ENCODE measurements around the gene NT5DC1.

- TF ChIP-seq JUN (IDR thresholded peaks at IDR 0.05) (no peak), EP300 (IDR thresholded peaks at IDR 0.05) (no peak), CTCF (IDR thresholded peaks at IDR 0.05) (no peak), USF2 (IDR thresholded peaks at IDR 0.05) (no peak), RFX5 (IDR thresholded peaks at IDR 0.05) (no peak), MYC (IDR thresholded peaks at IDR 0.05; ENCODE audit: borderline replicate concordance, low read length) (no peak), POLR2A (IDR thresholded peaks at IDR 0.05; ENCODE audit: low read length) (no peak), REST (IDR thresholded peaks at IDR 0.05) (no peak), BCL3 (IDR thresholded peaks at IDR 0.05) (no peak), RAD21 (conservative IDR thresholded peaks at IDR 0.05 in 1 of 2, IDR thresholded peaks at IDR 0.05 in 1 of 2) (no peak), MAZ (IDR thresholded peaks at IDR 0.05; ENCODE audit: borderline replicate concordance, low read depth, low read length) (no peak), HMGXB4 (CRISPR knock-in tag; IDR thresholded peaks at IDR 0.05; ENCODE audit: borderline replicate concordance) (no peak), CHD4 (IDR thresholded peaks at IDR 0.05; ENCODE audit: borderline replicate concordance) (no peak), CBX2 (IDR thresholded peaks at IDR 0.05; ENCODE audit: borderline replicate concordance, low read depth) (no peak)
Measured at GRCh38 chr6:116210316-116210715, 109.7 kb downstream of the NT5DC1 start.

Data from A549 (cell line).